DOHH2 (cell line): ENCODE data around the gene SLC39A1.

Experiments used
- H3F3A ChIP-seq: fragments of 200-600 bp; sonication (generic), shearing (Covaris generic); 2 replicates; pipeline ENCODE4 v1.6.0; 2016; ENCODE audit warnings: antibody characterized with exemption, mild to moderate bottlenecking; ENCODE audit not compliant: control insufficient read depth, insufficient read depth
- H3K27ac ChIP-seq: fragments of 200-600 bp; sonication (generic); 2 replicates; pipeline ENCODE4 v1.5.1; 2014; ENCODE audit warnings: low read depth, mild to moderate bottlenecking, low read length, moderate library complexity
- H3K27me3 ChIP-seq: fragments of 200-600 bp; sonication (generic); 2 replicates; pipeline ENCODE4 v1.6.1; 2014; ENCODE audit warnings: mild to moderate bottlenecking, low read length, mixed read lengths; ENCODE audit not compliant: control insufficient read depth
- H3K36me3 ChIP-seq: fragments of 200-600 bp; sonication (generic); 2 replicates; pipeline ENCODE4 v1.6.1; 2014; ENCODE audit warnings: mild to moderate bottlenecking, low read length, moderate library complexity, mixed read lengths; ENCODE audit not compliant: control insufficient read depth
- H3K4me1 ChIP-seq: fragments of 200-600 bp; sonication (generic); 2 replicates; pipeline ENCODE4 v1.6.1; 2014; ENCODE audit warnings: mild to moderate bottlenecking, low read length, mixed read lengths; ENCODE audit not compliant: control insufficient read depth
- H3K4me2 ChIP-seq: fragments of 200-600 bp; sonication (generic); 2 replicates; pipeline ENCODE4 v1.6.0; 2014; ENCODE audit warnings: mild to moderate bottlenecking, low read length, moderate library complexity
- H3K4me3 ChIP-seq: fragments of 200-600 bp; sonication (generic); 2 replicates; pipeline ENCODE4 v1.5.1; 2014; ENCODE audit warnings: mild to moderate bottlenecking, low read length, mixed read lengths
- H3K79me2 ChIP-seq: fragments of 200-600 bp; sonication (generic); 2 replicates; pipeline ENCODE4 v1.6.1; 2014; ENCODE audit warnings: mild to moderate bottlenecking, low read length, mixed read lengths; ENCODE audit not compliant: control insufficient read depth
- H3K9me2 ChIP-seq: fragments of 200-600 bp; sonication (generic); replicated peaks from 2 replicates; pipeline ENCODE4 v1.6.1; 2014; ENCODE audit warnings: mild to moderate bottlenecking, low read length, mixed read lengths; ENCODE audit not compliant: control insufficient read depth
- H3K9me3 ChIP-seq: fragments of 200-600 bp; sonication (generic); 2 replicates; pipeline ENCODE4 v1.6.1; 2014; ENCODE audit warnings: antibody characterized with exemption, low read length, mixed read lengths; ENCODE audit not compliant: control insufficient read depth, insufficient read depth
- H4K20me1 ChIP-seq: fragments of 200-600 bp; sonication (generic); 2 replicates; pipeline ENCODE4 v1.6.0; 2014; ENCODE audit warnings: low read depth, mild to moderate bottlenecking, antibody characterized with exemption, low read length, moderate library complexity; ENCODE audit not compliant: control insufficient read depth, insufficient read depth
- CTCF ChIP-seq: fragments of 200-600 bp; sonication (generic); IDR thresholded peaks from one replicate; pipeline ENCODE4 v1.5.1; 2014; ENCODE audit warnings: antibody characterized with exemption, mild to moderate bottlenecking, low read depth, low read length; ENCODE audit not compliant: poor library complexity, severe bottlenecking
- EZH2phosphoT487 ChIP-seq: fragments of 200-600 bp; sonication (generic); IDR thresholded peaks from 2 replicates; pipeline ENCODE4 v1.6.1; 2017; ENCODE audit warnings: borderline replicate concordance, mild to moderate bottlenecking, antibody characterized with exemption, low read length, moderate library complexity, mixed read lengths

The SLC39A1 gene

GRCh38 chr1:153953859-153954365 lies 9.4 kb downstream of the SLC39A1 start:
- TF ChIP-seq CTCF (no peak), EZH2phosphoT487 (no peak)
- H3K36me3 ChIP-seq, result peaks cover 82% of the 10 kb centered on the region
- peaks cover 49% of the 10 kb centered on the region for H3K4me1 ChIP-seq
- no peaks in the 10 kb centered on the region for H3K9me2 ChIP-seq
- no peak overlapping the region for H3K4me2 ChIP-seq
- H4K20me1 ChIP-seq, result peaks cover 19% of the 10 kb centered on the region; the same call in 1 of the 2 replicates
- H3K27me3 ChIP-seq, result no peaks in the 10 kb centered on the region
- no peak overlapping the region for H3K27ac ChIP-seq
- peaks cover 67% of the 10 kb centered on the region for H3K79me2 ChIP-seq
- no peaks in the 10 kb centered on the region for H3K9me3 ChIP-seq
- H3K4me3 ChIP-seq, result no peak overlapping the region
- H3F3A ChIP-seq, result peaks cover 4% of the 10 kb centered on the region

DNA sequence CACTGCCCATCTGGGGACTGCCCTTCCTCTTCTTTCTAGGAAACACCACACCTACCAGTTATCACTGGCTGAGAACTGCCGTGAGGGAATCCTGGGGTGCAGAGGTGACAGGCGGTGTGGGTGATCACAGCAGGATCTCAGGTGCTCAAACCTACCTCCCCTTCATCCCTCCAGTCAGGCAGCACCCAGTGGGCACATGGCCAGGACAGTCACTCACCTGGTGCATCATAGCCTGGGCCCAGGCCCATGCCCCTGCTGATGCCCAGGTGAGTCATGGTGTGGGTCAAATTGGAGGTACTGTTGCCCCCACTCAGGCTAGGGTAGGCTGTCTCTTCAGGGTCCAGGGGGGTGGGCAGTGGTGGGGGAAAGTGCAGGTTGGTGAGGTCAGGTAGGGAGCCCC lies 11.5 kb downstream of the SLC39A1 start:
- H4K20me1 ChIP-seq, result peaks cover 19% of the 10 kb centered on the region; the same call in 1 of the 2 replicates
- no peaks in the 10 kb centered on the region for H3K27me3 ChIP-seq
- no peak overlapping the region for H3K27ac ChIP-seq
- TF ChIP-seq CTCF, result no peak
- no peak for TF ChIP-seq EZH2phosphoT487
- peaks cover 19% of the 10 kb centered on the region for H3F3A ChIP-seq
- H3K36me3 ChIP-seq, result peaks cover 88% of the 10 kb centered on the region
- peaks cover 50% of the 10 kb centered on the region for H3K79me2 ChIP-seq
- no peaks in the 10 kb centered on the region for H3K9me3 ChIP-seq
- no peaks in the 10 kb centered on the region for H3K9me2 ChIP-seq
- H3K4me1 ChIP-seq, result peaks cover 63% of the 10 kb centered on the region
- no peak overlapping the region for H3K4me2 ChIP-seq
- H3K4me3 ChIP-seq, result no peak overlapping the region

GRCh38 chr1:153951183-153951582 lies 12.2 kb downstream of the SLC39A1 start:
- Histone ChIP-seq H3K4me1 (peaks cover 61% of the 10 kb centered on the region), H3K36me3 (peaks cover 84% of the 10 kb centered on the region), H3F3A (peaks cover 21% of the 10 kb centered on the region), H3K27me3 (no peaks in the 10 kb centered on the region), H4K20me1 (peaks cover 17% of the 10 kb centered on the region; the same call in 1 of the 2 replicates), H3K9me3 (no peaks in the 10 kb centered on the region), H3K4me2 (no peak overlapping the region), H3K79me2 (peaks cover 44% of the 10 kb centered on the region), H3K9me2 (no peaks in the 10 kb centered on the region), H3K4me3 (no peak overlapping the region), H3K27ac (no peak overlapping the region)
- TF ChIP-seq EZH2phosphoT487, result no peak
- TF ChIP-seq CTCF, result no peak
